ENCODE measurements around the gene TRNAU1AP. TPM values are rescaled to one million over a fixed set of nuclear protein-coding genes. Genes with fewer than 3 reads are reported as not detected.
A peak's percentile ranks its signal among the peaks of the same experiment; 100 is the strongest.

The TRNAU1AP gene
- total and polyA plus RNA-seq, 8 donors, result 26.1 to 34.6 (median 30.2) TPM

- H3K9me3 ChIP-seq, result no peaks in the 10 kb centered on the region
- H3K4me3 ChIP-seq, result no peak overlapping the region
- TF ChIP-seq CTCF (IDR thresholded peaks at IDR 0.05), result peak; percentile 53 to 65
- intact Hi-C loops (cut with DNase I), result loop anchor here in 1 of 2 donors (5.0 to 10.0 kb wide), 3 partner anchors 85 to 238 kb away; partner anchors contain the start of gene PHACTR4
- peaks cover 0 to 71% of the 10 kb centered on the region in 2 donors for H3K36me3 ChIP-seq
- ATAC-seq (peak; percentile 85), DNase-seq (peak in 2 of 4 donors; percentile 63 to 79)
- H3K27me3 ChIP-seq, result no peaks in the 10 kb centered on the region
- H3K4me1 ChIP-seq, result no peaks in the 10 kb centered on the region
- no peak overlapping the region for H3K27ac ChIP-seq
Observed at GRCh38 chr1:28602536-28603439, 49.9 kb downstream of the TRNAU1AP start.

- Histone ChIP-seq H3K27ac (no peak overlapping the region), H3K4me1 (no peaks in the 10 kb centered on the region), H3K4me3 (no peak overlapping the region), H3K36me3 (peaks cover 0 to 87% of the 10 kb centered on the region in 2 donors), H3K9me3 (no peaks in the 10 kb centered on the region), H3K27me3 (no peaks in the 10 kb centered on the region)
- no peak for DNase-seq
- no peak for ATAC-seq
- intact Hi-C loops (cut with DNase I), result loop anchor here in 1 of 2 donors (5.0 to 10.0 kb wide), 3 partner anchors 87 to 240 kb away; partner anchors contain the start of gene PHACTR4
- TF ChIP-seq CTCF (IDR thresholded peaks at IDR 0.05), result no peak
Observed at GRCh38 chr1:28604411-28604810, 51.5 kb downstream of the TRNAU1AP start.

- DNase-seq, result no peak
- ATAC-seq, result no peak
- Histone ChIP-seq H3K9me3 (no peaks in the 10 kb centered on the region), H3K27me3 (no peaks in the 10 kb centered on the region), H3K27ac (no peak overlapping the region), H3K36me3 (peaks cover 0 to 92% of the 10 kb centered on the region in 2 donors), H3K4me1 (no peaks in the 10 kb centered on the region), H3K4me3 (no peak overlapping the region)
- no peak for TF ChIP-seq CTCF (IDR thresholded peaks at IDR 0.05)
- intact Hi-C loops (cut with DNase I), result loop anchor here in 1 of 2 donors (5.0 to 10.0 kb wide), 3 partner anchors 88 to 240 kb away; partner anchors contain the start of gene PHACTR4
Observed at GRCh38 chr1:28604962-28605361, 52.1 kb downstream of the TRNAU1AP start.

- no peak for ATAC-seq
- no peak overlapping the region for H3K4me3 ChIP-seq
- TF ChIP-seq CTCF (IDR thresholded peaks at IDR 0.05), result no peak
- DNase-seq, result no peak
- no peaks in the 10 kb centered on the region for H3K4me1 ChIP-seq
- H3K36me3 ChIP-seq, result peaks cover 0 to 98% of the 10 kb centered on the region in 2 donors
- H3K27me3 ChIP-seq, result no peaks in the 10 kb centered on the region
- intact Hi-C loops (cut with DNase I), result loop anchor here in 1 of 2 donors (10.0 kb wide), 2 partner anchors 202 to 242 kb away; partner anchors contain the start of gene PHACTR4
- no peaks in the 10 kb centered on the region for H3K9me3 ChIP-seq
- no peak overlapping the region for H3K27ac ChIP-seq
Observed at GRCh38 chr1:28606771-28607170, 53.9 kb downstream of the TRNAU1AP start.

GRCh38 chr1:28613175-28613574 lies 60.3 kb downstream of the TRNAU1AP start:
- intact Hi-C loops (cut with DNase I), result no loop called here
- H3K36me3 ChIP-seq, result peaks cover 3 to 100% of the 10 kb centered on the region in 2 donors

More at GRCh38 chr1:28613175-28613574, 60.3 kb downstream of the TRNAU1AP start:
- Histone ChIP-seq H3K4me1 (no peaks in the 10 kb centered on the region), H3K27ac (no peak overlapping the region), H3K4me3 (no peak overlapping the region), H3K9me3 (no peaks in the 10 kb centered on the region), H3K27me3 (no peaks in the 10 kb centered on the region)
- DNase-seq, result no peak
- ATAC-seq, result no peak
- no peak for TF ChIP-seq CTCF (IDR thresholded peaks at IDR 0.05)

Data from left lung (tissue), 10 donors.